Measurements from ENCODE around the gene H3-3A. TPM values are rescaled to one million over a fixed set of nuclear protein-coding genes. Genes with fewer than 3 reads are reported as not detected.
"Not testable (repeated sequence)": the region's sequence is repeated elsewhere in the genome, so short reads cannot be mapped to it uniquely, and the experiment has no call there.

Gene H3-3A
- total RNA-seq, 4 donors from 2014 or later, result 309 to 383 (median 364) TPM

DNA sequence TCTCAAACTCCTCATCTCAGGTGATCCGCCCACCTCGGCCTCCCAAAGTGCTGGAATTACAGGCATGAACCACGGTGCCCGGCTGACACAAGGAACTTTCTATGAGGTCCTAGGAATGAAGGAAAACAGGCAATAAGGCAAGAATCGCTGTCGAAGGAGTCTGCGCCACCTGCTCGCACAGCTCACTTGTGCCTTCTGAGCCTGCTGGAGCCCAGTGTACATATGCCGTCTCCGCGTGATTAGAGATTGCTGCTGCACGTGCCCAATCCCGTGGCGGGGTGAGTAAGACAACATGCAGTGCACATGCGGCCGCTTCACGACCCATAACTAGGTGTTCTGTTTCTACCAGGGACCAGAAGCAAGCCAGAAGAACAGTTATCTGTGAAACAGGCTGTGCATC is 24.3 kb downstream of the H3-3A start:
- Histone ChIP-seq H3K4me1 (peaks cover 0 to 15% (median 6%) of the 10 kb centered on the region in 3 donors), H3K4me3 (no peak overlapping the region), H3K9me3 (no peaks in the 10 kb centered on the region), H3K27ac (no peak overlapping the region), H3K27me3 (no peaks in the 10 kb centered on the region), H3K36me3 (no peaks in the 10 kb centered on the region)
- no peak for TF ChIP-seq CTCF (IDR thresholded peaks at IDR 0.05)
- no peak for TF ChIP-seq POLR2AphosphoS5 (IDR thresholded peaks at IDR 0.05)
- no peak for TF ChIP-seq EP300 (IDR thresholded peaks at IDR 0.05)
- no peak for TF ChIP-seq POLR2A (IDR thresholded peaks at IDR 0.05)
- ATAC-seq, result no peak
- WGBS, 2 donors (ENCODE audit: low coverage in 1 of 2), result 96 to 100% methylated on average over 5 to 9 of the region's 17 CpGs

DNA sequence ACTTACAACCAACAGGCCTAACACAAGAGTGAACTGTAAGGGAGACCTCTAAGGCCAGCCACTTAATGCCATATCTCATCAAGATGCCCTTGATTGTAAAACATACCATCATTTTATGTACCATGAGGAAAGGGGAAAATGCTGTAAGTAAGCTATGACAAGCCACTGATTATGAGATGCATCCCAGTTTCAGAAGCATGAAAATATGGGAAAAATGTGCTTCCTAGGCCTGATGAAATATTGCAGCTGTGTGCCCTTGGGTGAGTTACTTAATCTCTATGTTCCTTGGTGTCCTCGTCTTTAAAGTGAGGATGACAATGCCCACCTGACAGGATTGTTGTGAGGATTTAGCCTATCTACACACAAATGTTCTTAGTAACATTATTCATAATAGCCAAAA is 28.9 kb downstream of the H3-3A start:
- ATAC-seq, result no peak
- Histone ChIP-seq H3K36me3 (no peaks in the 10 kb centered on the region), H3K4me3 (no peak overlapping the region), H3K27me3 (peaks cover 7% of the 10 kb centered on the region), H3K27ac (no peak overlapping the region), H3K4me1 (no peaks in the 10 kb centered on the region), H3K9me3 (no peaks in the 10 kb centered on the region)
- WGBS, 2 donors (ENCODE audit: low coverage in 1 of 2), result 92 to 100% methylated on average over 1 of the region's 1 CpG
- TF ChIP-seq POLR2A (IDR thresholded peaks at IDR 0.05), result no peak
- no peak for TF ChIP-seq POLR2AphosphoS5 (IDR thresholded peaks at IDR 0.05)
- TF ChIP-seq EP300 (IDR thresholded peaks at IDR 0.05), result no peak
- no peak for TF ChIP-seq CTCF (IDR thresholded peaks at IDR 0.05)

GRCh38 chr1:226092048-226092820 is 29.7 kb downstream of the H3-3A start:
- not testable (repeated sequence) for ATAC-seq, H3K4me3 ChIP-seq, H3K27me3 ChIP-seq, H3K27ac ChIP-seq, H3K36me3 ChIP-seq, H3K4me1 ChIP-seq, H3K9me3 ChIP-seq
- 92 to 95% methylated on average over 5 to 9 of the region's 10 CpGs for WGBS, 2 donors (ENCODE audit: low coverage in 1 of 2)

DNA sequence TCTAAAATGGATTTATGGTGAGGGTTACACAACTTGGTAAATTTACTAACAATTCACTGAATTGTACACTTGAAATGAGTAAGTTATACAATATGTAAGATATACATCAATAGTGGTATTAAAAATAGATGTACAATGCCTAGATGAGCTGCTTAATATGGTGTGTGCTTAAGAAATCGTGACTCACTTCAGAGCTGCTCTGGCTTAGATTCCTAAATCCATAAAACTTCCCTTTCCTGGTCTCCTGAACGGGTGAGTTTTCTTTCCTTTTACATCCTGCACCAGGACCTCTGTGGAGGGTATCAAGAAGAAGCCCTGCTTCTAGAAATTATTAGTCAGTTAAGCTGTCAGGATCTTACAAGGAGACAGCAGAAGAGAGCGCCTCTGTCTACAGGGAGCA is 30.4 kb downstream of the H3-3A start:
- Histone ChIP-seq H3K27me3 (peaks cover 7% of the 10 kb centered on the region), H3K4me3 (no peak overlapping the region), H3K4me1 (no peaks in the 10 kb centered on the region), H3K36me3 (no peaks in the 10 kb centered on the region), H3K27ac (no peak overlapping the region), H3K9me3 (no peaks in the 10 kb centered on the region)
- WGBS, 2 donors (ENCODE audit: low coverage in 1 of 2), result 78 to 89% methylated on average over 2 of the region's 3 CpGs
- no peak for TF ChIP-seq EP300 (IDR thresholded peaks at IDR 0.05)
- TF ChIP-seq POLR2A (IDR thresholded peaks at IDR 0.05), result no peak
- TF ChIP-seq CTCF (IDR thresholded peaks at IDR 0.05), result no peak
- TF ChIP-seq POLR2AphosphoS5 (IDR thresholded peaks at IDR 0.05), result no peak
- ATAC-seq, result no peak

- H3K27ac ChIP-seq, result no peak overlapping the region
- H3K9me3 ChIP-seq, result no peaks in the 10 kb centered on the region
- H3K27me3 ChIP-seq, result peaks cover 7% of the 10 kb centered on the region
- H3K4me3 ChIP-seq, result no peak overlapping the region
- ATAC-seq, result no peak
- no peaks in the 10 kb centered on the region for H3K36me3 ChIP-seq
- TF ChIP-seq POLR2AphosphoS5 (IDR thresholded peaks at IDR 0.05) (no peak), EP300 (IDR thresholded peaks at IDR 0.05) (no peak), POLR2A (IDR thresholded peaks at IDR 0.05) (no peak), CTCF (IDR thresholded peaks at IDR 0.05) (no peak)
- WGBS, 2 donors (ENCODE audit: low coverage in 1 of 2), result 75% methylated on average over 1 of the region's 2 CpGs; no CpG with 5 or more reads in 1 of the 2 donors
- no peaks in the 10 kb centered on the region for H3K4me1 ChIP-seq
Measured at GRCh38 chr1:226093621-226094020, 31.1 kb downstream of the H3-3A start.
